Heart right ventricle (tissue), 16 donors: ENCODE results near the gene SNRPD2. TPM values are rescaled to one million over a fixed set of nuclear protein-coding genes. Genes with fewer than 3 reads are reported as not detected.

Source experiments
- ATAC-seq, 8 donors: fragments of 200-7000 bp; cut with Tn5 transposase; one replicate each; pipeline ENCODE4 v1.9.1; 2020; ENCODE audit warnings: mild to moderate bottlenecking in 8 of 8, moderate library complexity in 8 of 8, moderate number of reproducible peaks in 1 of 8
- DNase-seq, 2 donors: peaks; one replicate each; pipeline ENCODE4 v3.0.0-alpha.2; 2020
- H3K27ac ChIP-seq, 10 donors: fragments of 200-600 bp; sonication (generic) in 2 of 10; one replicate each; pipeline versions ENCODE4 v1.5.0 to v1.8.0; 2020 to 2022; ENCODE audit warnings: mild to moderate bottlenecking in 3 of 10
- H3K27me3 ChIP-seq, 7 donors: fragments of 200-600 bp; one replicate each; pipeline ENCODE4 v1.8.0; 2021 to 2022; ENCODE audit warnings: mild to moderate bottlenecking in 2 of 7
- H3K36me3 ChIP-seq, 9 donors: fragments of 200-600 bp; sonication (generic) in 1 of 9; one replicate each; pipeline versions ENCODE4 v1.5.0 to v1.8.0; 2020 to 2022; ENCODE audit warnings: mild to moderate bottlenecking in 2 of 9
- H3K4me1 ChIP-seq, 9 donors: fragments of 200-600 bp; sonication (generic) in 1 of 9; one replicate each; pipeline versions ENCODE4 v1.5.0 to v1.8.0; 2020 to 2022; ENCODE audit warnings: mild to moderate bottlenecking in 4 of 9
- H3K4me3 ChIP-seq, 10 donors: fragments of 200-600 bp; sonication (generic) in 2 of 10; one replicate each; pipeline versions ENCODE4 v1.5.0 to v1.8.0; 2020 to 2022; ENCODE audit warnings: mild to moderate bottlenecking in 7 of 10, moderate library complexity in 2 of 10
- H3K9me3 ChIP-seq, 11 donors: fragments of 200-600 bp in 10 of 11; sonication (generic) in 2 of 11; one replicate each; pipeline versions ENCODE4 v1.5.0 to v1.8.0; 2013 to 2022; ENCODE audit warnings: mild to moderate bottlenecking in 2 of 11, control low read depth in 1 of 11, moderate library complexity in 1 of 11
- WGBS, 2 donors: extraction: QIAGEN DNeasy Blood & Tissue Kit; methylation state at CpG; one replicate each; pipeline ENCODE4 v1.1.7; 2013; ENCODE audit warnings: inconsistent platforms in 1 of 2; 5-methylcytosine and 5-hydroxymethylcytosine counted together
- intact Hi-C, 10 donors: fragments of 100-400 bp; cut with DNase I; formaldehyde crosslinking; loops; one replicate each; pipeline versions ENCODE4 v1.11.1 to v1.14.2; 2022
- polyA plus RNA-seq, 2 donors: library from polyadenylated mRNA; stranded (reverse); fragments of 200-250 nt; gene quantifications; one replicate each; pipeline ENCODE4 v1.2.3, GENCODE V29; 2013
- total RNA-seq, 10 donors: library from RNA; stranded (reverse); fragmentation: NEBNext Ultra II Directional in 3 of 10; extraction: Animal tissue kit (Norgen Biotek cat#: 25700) in 3 of 10; gene quantifications; one replicate each; pipeline versions ENCODE4 v1.2.1 to v1.2.4, GENCODE V29; 2021 to 2023
- TF ChIP-seq, protein P1 (sequence below), 9 donors: fragments of 200-600 bp; sonication (generic) in 2 of 9; IDR thresholded peaks; one replicate each; pipeline versions ENCODE4 v1.5.0 to v1.8.0; 2021 to 2022; ENCODE audit warnings: antibody characterized with exemption in 9 of 9, mild to moderate bottlenecking in 5 of 9, moderate library complexity in 1 of 9
- donor health status: Arrhythmogenic right ventricular cardiomyopathy.
- donor health status: ischemic (EF 13 %, LVEDD 7.1; RV severe dilation, severe dysfunction).
- donor health status: healthy with polysubstance abuse.
- donor health status: DM: no; HTN: yes; CAD: no.
- donor health status: DM: no; HTN: no; CAD: no.
- donor health status: ischemic (EF 25% LVEDD 6.9; RV normal size, moderate dysfunction).
- donor health status: ischemic (EF 25% LVEDD 5.7; RV mildly dilated, moderate dysfunction).
- donor health status: healthy.
- donor health status: DM: yes; HTN: yes; CAD: no.
- donor health status: Ischemic cardiomyopathy.
- donor health status: ischemic (EF 35%, LVEDD 5.7; RV mildly dilated, moderate dysfunction).
- donor health status: nonischemic (EF 11% LVEDD 7.7; RV severe dilation, severe dysfunction).
- donor health status: DM: yes; HTN: yes; CAD: no.
- donor health status: PGD.
- donor health status: ischemic (EF 29% LVEDD 5.4; RV normal size, mild dysfunction).
- donor health status: nonischemic (EF 23%, LVEDD 6.1; RV moderate dilation, normal function).

SNRPD2 gene
- total and polyA plus RNA-seq, 12 donors = 216 to 464 (median 244) TPM

DNA sequence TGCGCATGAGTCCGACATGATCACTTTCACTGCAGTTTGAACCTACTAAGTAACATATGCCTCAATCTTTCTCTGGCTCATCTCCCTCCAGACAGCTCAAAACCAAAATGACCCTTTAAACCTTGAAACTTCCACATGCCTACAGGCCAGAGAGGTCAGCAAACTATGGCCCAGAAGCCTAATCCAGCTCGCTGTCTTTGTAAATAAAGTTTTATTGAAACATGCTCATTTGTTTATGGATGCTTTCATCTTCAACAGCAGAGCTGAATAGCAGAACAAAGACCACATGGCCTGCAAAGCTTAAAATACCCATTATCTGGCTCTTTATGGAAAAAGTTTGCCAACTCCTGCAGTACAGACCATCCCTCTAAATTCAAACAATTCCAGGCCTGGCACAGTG lies 23.4 kb upstream of the SNRPD2 start:
- intact Hi-C loops = loop anchor here in 1 of 10 donors (5.0 kb wide), 1 partner anchor 52 kb away; the partner anchor contains the start of gene SIX5
- no peak for ATAC-seq
- H3K4me3 ChIP-seq = no peak overlapping the region
- no peak overlapping the region for H3K27ac ChIP-seq
- TF ChIP-seq, protein P1, sequence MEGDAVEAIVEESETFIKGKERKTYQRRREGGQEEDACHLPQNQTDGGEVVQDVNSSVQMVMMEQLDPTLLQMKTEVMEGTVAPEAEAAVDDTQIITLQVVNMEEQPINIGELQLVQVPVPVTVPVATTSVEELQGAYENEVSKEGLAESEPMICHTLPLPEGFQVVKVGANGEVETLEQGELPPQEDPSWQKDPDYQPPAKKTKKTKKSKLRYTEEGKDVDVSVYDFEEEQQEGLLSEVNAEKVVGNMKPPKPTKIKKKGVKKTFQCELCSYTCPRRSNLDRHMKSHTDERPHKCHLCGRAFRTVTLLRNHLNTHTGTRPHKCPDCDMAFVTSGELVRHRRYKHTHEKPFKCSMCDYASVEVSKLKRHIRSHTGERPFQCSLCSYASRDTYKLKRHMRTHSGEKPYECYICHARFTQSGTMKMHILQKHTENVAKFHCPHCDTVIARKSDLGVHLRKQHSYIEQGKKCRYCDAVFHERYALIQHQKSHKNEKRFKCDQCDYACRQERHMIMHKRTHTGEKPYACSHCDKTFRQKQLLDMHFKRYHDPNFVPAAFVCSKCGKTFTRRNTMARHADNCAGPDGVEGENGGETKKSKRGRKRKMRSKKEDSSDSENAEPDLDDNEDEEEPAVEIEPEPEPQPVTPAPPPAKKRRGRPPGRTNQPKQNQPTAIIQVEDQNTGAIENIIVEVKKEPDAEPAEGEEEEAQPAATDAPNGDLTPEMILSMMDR (IDR thresholded peaks at IDR 0.05) = no peak
- H3K27me3 ChIP-seq = no peaks in the 10 kb centered on the region
- no peaks in the 10 kb centered on the region for H3K9me3 ChIP-seq
- peaks cover 3 to 22% (median 20%) of the 10 kb centered on the region in 9 donors for H3K4me1 ChIP-seq
- 95 to 100% methylated on average over 3 of the region's 3 CpGs for WGBS, 2 donors
- DNase-seq = no peak
- H3K36me3 ChIP-seq = peaks cover 0 to 41% (median 15%) of the 10 kb centered on the region in 9 donors

DNA sequence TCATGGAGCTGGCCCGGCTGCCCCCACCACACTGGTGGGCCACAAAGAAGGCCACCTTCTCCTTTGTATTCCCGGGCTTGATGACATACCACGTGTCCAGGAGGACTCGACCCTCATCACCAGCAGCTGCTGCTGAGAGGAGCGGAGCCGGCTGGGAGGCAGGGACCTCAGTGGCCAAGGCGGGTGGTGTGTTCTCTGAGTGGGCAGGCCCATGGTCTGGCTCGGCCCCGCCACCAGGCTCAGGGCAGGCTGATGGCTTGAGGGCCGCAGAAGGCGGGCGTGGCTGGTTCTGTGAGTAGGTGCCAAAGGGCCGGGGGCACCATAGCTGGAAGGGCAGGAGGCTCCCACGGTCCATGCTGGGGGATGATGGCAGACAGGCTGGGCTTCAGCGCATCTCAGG lies 21.4 kb upstream of the SNRPD2 start:
- intact Hi-C loops = no loop called here
- Histone ChIP-seq H3K36me3 (peaks cover 0 to 36% (median 15%) of the 10 kb centered on the region in 9 donors), H3K9me3 (no peaks in the 10 kb centered on the region), H3K27me3 (no peaks in the 10 kb centered on the region), H3K4me1 (peaks cover 0 to 17% (median 15%) of the 10 kb centered on the region in 9 donors), H3K4me3 (no peak overlapping the region), H3K27ac (no peak overlapping the region)
- DNase-seq = no peak
- ATAC-seq = no peak
- TF ChIP-seq, protein P1 (IDR thresholded peaks at IDR 0.05) = no peak
- WGBS, 2 donors = 91% methylated on average over 15 of the region's 15 CpGs

DNA sequence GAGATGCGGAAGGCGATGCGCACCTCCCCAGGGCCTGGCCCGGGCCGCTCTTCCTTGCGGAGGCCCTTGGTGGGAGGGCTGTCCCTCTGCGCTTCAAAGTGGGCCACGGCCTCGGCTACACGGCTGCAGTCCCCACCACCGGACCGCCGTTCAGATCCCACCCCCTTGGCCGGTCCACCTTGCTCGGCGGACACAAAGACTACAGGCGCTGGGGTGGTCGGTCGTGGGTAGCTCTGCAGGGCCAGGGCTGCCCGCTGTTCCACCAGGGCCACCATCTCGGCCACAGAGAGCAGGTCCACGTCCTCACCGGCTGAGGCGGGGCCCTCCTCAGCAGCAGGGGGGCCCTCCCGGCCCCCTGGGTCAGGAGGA lies 20.9 kb upstream of the SNRPD2 start:
- Histone ChIP-seq H3K36me3 (peaks cover 0 to 36% (median 15%) of the 10 kb centered on the region in 9 donors), H3K27ac (no peak overlapping the region), H3K27me3 (no peaks in the 10 kb centered on the region), H3K9me3 (no peaks in the 10 kb centered on the region), H3K4me1 (peaks cover 0 to 13% (median 11%) of the 10 kb centered on the region in 9 donors), H3K4me3 (no peak overlapping the region)
- DNase-seq (no peak), ATAC-seq (no peak)
- 93 to 97% methylated on average over 25 of the region's 25 CpGs for WGBS, 2 donors
- TF ChIP-seq, protein P1 (IDR thresholded peaks at IDR 0.05) = no peak
- intact Hi-C loops = no loop called here

DNA sequence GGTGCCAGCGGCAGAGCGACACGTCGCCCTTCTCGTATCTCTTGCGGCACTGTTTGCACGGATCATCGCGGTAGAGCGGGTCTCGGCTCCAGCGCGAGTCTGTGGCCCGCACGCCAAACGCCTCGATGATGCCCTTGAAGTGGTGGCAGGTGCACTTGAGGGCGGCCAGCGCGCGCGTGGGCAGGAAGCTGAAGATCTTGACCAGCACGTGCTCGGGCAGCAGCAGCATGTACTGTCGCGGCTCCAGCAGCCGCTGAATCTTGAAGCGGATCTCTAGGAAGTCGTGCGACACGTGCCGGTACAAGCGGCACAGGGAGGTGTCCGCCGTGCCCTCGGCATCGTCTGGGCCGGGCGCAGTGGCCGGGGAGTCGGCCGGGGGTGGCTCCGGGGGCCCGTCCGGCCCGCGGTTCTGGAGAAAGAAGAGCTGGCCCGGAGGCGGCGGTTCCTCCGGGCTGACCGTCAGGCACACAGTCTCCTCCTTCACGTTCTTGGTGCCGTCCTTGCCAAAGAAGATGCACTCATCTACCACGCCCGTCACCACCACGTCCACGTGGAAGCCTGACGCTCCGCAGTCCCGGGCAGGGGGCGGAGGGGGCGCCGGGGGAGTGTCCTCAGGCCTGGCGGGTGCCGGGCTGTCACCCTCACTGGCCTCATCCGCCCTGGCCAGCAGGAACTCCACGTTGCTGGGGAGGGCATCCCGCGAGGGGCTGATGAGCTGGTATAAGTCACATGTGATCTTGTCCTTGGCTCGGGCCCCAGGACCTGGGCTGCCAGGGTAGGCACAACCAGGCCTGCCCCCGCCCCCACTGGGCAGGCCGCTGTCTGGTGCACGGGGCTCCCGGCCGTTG lies 20.3 kb upstream of the SNRPD2 start:
- peaks cover 0 to 15% (median 11%) of the 10 kb centered on the region in 9 donors for H3K4me1 ChIP-seq
- no peak overlapping the region for H3K4me3 ChIP-seq
- no peak overlapping the region for H3K27ac ChIP-seq
- no peaks in the 10 kb centered on the region for H3K27me3 ChIP-seq
- no peaks in the 10 kb centered on the region for H3K9me3 ChIP-seq
- TF ChIP-seq, protein P1 (IDR thresholded peaks at IDR 0.05) = no peak
- ATAC-seq (no peak), DNase-seq (no peak)
- intact Hi-C loops = no loop called here
- 89 to 90% methylated on average over 70 to 76 of the region's 76 CpGs for WGBS, 2 donors
- H3K36me3 ChIP-seq = peaks cover 0 to 36% (median 15%) of the 10 kb centered on the region in 9 donors
